ENCODE data around the gene OR9K2. TPM values are rescaled to one million over a fixed set of nuclear protein-coding genes. Genes with fewer than 3 reads are reported as not detected.

Gene OR9K2, protein sequence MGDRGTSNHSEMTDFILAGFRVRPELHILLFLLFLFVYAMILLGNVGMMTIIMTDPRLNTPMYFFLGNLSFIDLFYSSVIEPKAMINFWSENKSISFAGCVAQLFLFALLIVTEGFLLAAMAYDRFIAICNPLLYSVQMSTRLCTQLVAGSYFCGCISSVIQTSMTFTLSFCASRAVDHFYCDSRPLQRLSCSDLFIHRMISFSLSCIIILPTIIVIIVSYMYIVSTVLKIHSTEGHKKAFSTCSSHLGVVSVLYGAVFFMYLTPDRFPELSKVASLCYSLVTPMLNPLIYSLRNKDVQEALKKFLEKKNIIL
- total RNA-seq (2021; ENCODE audit: unreplicated experiment) (not detected), Bru-seq, nascent RNA (not detected), BruChase-seq, experiment 1, labeled RNA remaining after a 6-hour chase (not detected), BruChase-seq, experiment 2, labeled RNA remaining after a 2-hour chase (not detected)
- polyA plus RNA-seq (2012): not detected in 2 replicates
- long read RNA-seq: 0 reads

GRCh38 chr12:55126106-55126505 is at the start of gene OR9K2:
OR9K2 (plus strand) TSS chr12:55126406; CDS start chr12:55129835, 3,429 bp downstream.
- no peak for TF ChIP-seq ELF1 (IDR thresholded peaks at IDR 0.05; ENCODE audit: borderline replicate concordance, low read depth)
- TF ChIP-seq ZNF274 (IDR thresholded peaks at IDR 0.05; ENCODE audit: low read depth, low read length): no peak
- H3K4me2 ChIP-seq (ENCODE audit: low read length): no peak within 1 kb of the TSS
- no peak within 1 kb of the TSS for H3K9ac ChIP-seq (ENCODE audit: low read length)
- H3K9me2 ChIP-seq (ENCODE audit: insufficient read depth): no peaks in the 10 kb centered on the region
- POLR2A ChIA-PET: no interaction called here
- no peak within 1 kb of the TSS for H2AFZ ChIP-seq (ENCODE audit: low read depth, low read length, poor library complexity, severe bottlenecking)
- H3K27me3 ChIP-seq (ENCODE audit: insufficient read depth, low read length): peaks cover 12% of the 10 kb centered on the region; the same call in 1 of the 2 replicates
- no peaks in the 10 kb centered on the region; a peak in 1 of 4 replicates for H3K36me3 ChIP-seq (ENCODE audit: control insufficient read depth in 1 of 2, insufficient read depth in 2 of 2, low read length in 2 of 2)
- no peak for ATAC-seq
- RAD21 ChIA-PET (ENCODE audit: low non-redundant PET in 1 of 2, low total read pairs in 2 of 2, uncharacterized antibody in 2 of 2, unreplicated experiment in 2 of 2): no interaction called here
- H4K20me1 ChIP-seq (ENCODE audit: insufficient read depth): no peaks in the 10 kb centered on the region
- H3K79me2 ChIP-seq (ENCODE audit: insufficient read depth, low read length): no peaks in the 10 kb centered on the region
- H3K27ac ChIP-seq (ENCODE audit: low read depth, low read length): no peak within 1 kb of the TSS
- no peak for DNase-seq (ENCODE audit: low read depth, low spot score)
- H3K4me3 ChIP-seq (replicated peaks in 1 of 2; ENCODE audit: low read depth in 1 of 2, low read length in 2 of 2): no peak within 1 kb of the TSS
- H3K9me3 ChIP-seq (ENCODE audit: control insufficient read depth in 1 of 2, insufficient read depth in 1 of 2, low read depth in 1 of 2, low read length in 2 of 2): no peaks in the 10 kb centered on the region
- intact Hi-C loops (cut with micrococcal nuclease): no loop called here
- CTCF ChIA-PET: no interaction called here
- BruUV-seq (replicated peaks): no TSS peak
- no peaks in the 10 kb centered on the region for H3K4me1 ChIP-seq (ENCODE audit: control insufficient read depth in 1 of 2, insufficient read depth in 2 of 2, low read length in 2 of 2)

- H3K27me3 ChIP-seq (ENCODE audit: insufficient read depth, low read length): peaks cover 51% of the 10 kb centered on the region
- H3K9me2 ChIP-seq (ENCODE audit: insufficient read depth): no peaks in the 10 kb centered on the region
- H3K4me1 ChIP-seq (ENCODE audit: control insufficient read depth in 1 of 2, insufficient read depth in 2 of 2, low read length in 2 of 2): no peaks in the 10 kb centered on the region
- H2AFZ ChIP-seq (ENCODE audit: low read depth, low read length, poor library complexity, severe bottlenecking): no peak overlapping the region
- H3K4me3 ChIP-seq (replicated peaks in 1 of 2; ENCODE audit: low read depth in 1 of 2, low read length in 2 of 2): no peak overlapping the region
- no peak for DNase-seq (ENCODE audit: low read depth, low spot score)
- no peak overlapping the region for H3K27ac ChIP-seq (ENCODE audit: low read depth, low read length)
- TF ChIP-seq SP1 (IDR thresholded peaks at IDR 0.05; ENCODE audit: low read depth): no peak
- TF ChIP-seq, protein P1, sequence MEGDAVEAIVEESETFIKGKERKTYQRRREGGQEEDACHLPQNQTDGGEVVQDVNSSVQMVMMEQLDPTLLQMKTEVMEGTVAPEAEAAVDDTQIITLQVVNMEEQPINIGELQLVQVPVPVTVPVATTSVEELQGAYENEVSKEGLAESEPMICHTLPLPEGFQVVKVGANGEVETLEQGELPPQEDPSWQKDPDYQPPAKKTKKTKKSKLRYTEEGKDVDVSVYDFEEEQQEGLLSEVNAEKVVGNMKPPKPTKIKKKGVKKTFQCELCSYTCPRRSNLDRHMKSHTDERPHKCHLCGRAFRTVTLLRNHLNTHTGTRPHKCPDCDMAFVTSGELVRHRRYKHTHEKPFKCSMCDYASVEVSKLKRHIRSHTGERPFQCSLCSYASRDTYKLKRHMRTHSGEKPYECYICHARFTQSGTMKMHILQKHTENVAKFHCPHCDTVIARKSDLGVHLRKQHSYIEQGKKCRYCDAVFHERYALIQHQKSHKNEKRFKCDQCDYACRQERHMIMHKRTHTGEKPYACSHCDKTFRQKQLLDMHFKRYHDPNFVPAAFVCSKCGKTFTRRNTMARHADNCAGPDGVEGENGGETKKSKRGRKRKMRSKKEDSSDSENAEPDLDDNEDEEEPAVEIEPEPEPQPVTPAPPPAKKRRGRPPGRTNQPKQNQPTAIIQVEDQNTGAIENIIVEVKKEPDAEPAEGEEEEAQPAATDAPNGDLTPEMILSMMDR (IDR thresholded peaks at IDR 0.05 in 2 of 3, conservative IDR thresholded peaks at IDR 0.05 in 1 of 3; ENCODE audit: borderline replicate concordance in 1 of 3, insufficient read depth in 1 of 3, low read depth in 2 of 3, low read length in 2 of 3): peak in 1 of 3 experiments; percentile 37; a peak in 2 of 6 replicates
- no peaks in the 10 kb centered on the region for H3K36me3 ChIP-seq (ENCODE audit: control insufficient read depth in 1 of 2, insufficient read depth in 2 of 2, low read length in 2 of 2)
- no peak overlapping the region for H3K4me2 ChIP-seq (ENCODE audit: low read length)
- CTCF ChIA-PET: no interaction called here
- H3K9me3 ChIP-seq (ENCODE audit: control insufficient read depth in 1 of 2, insufficient read depth in 1 of 2, low read depth in 1 of 2, low read length in 2 of 2): no peaks in the 10 kb centered on the region
- no peak for ATAC-seq
- intact Hi-C loops (cut with micrococcal nuclease): no loop called here
- RAD21 ChIA-PET (ENCODE audit: low non-redundant PET in 1 of 2, low total read pairs in 2 of 2, uncharacterized antibody in 2 of 2, unreplicated experiment in 2 of 2): no interaction called here
- H3K9ac ChIP-seq (ENCODE audit: low read length): no peak overlapping the region
- no peaks in the 10 kb centered on the region for H3K79me2 ChIP-seq (ENCODE audit: insufficient read depth, low read length)
- BruUV-seq (replicated peaks): no TSS peak
- no peaks in the 10 kb centered on the region for H4K20me1 ChIP-seq (ENCODE audit: insufficient read depth)
- POLR2A ChIA-PET: no interaction called here
These were observed 33.6 kb upstream of the OR9K2 start for GRCh38 chr12:55092579-55092978.

Measured in HCT116 (cell line).